H1 (cell line): ENCODE measurements around the gene SOX12. TPM values are rescaled to one million over a fixed set of nuclear protein-coding genes. Genes with fewer than 3 reads are reported as not detected.
A peak's percentile ranks its signal among the peaks of the same experiment; 100 is the strongest.

ENCODE experiments used
- CTCF ChIA-PET: fragments of 300-600 bp; sonication (Branson Sonifier 250); formaldehyde crosslinking; loops from one replicate; lab custom pipeline; 2021; ENCODE audit not compliant: partially characterized antibody; lab: Charles Lee
- POLR2A ChIA-PET: fragments of 300-600 bp; sonication (Branson Sonifier 250); formaldehyde crosslinking; loops from one replicate; lab custom pipeline; 2021; ENCODE audit warnings: inconsistent platforms; ENCODE audit not compliant: partially characterized antibody; lab: Charles Lee
- DNase-seq, 2 experiments: peaks; one replicate each; pipeline versions ENCODE4 v3.0.0 to v3.0.0-alpha.2; 2010 to 2022; ENCODE audit warnings: low spot score in 2 of 2, low read depth in 1 of 2, mixed read lengths in 1 of 2
- FAIRE-seq: peaks from 2 replicates; lab custom pipeline; 2011; peaks lifted over from hg19 to GRCh38; lab: Jason Lieb, UNC
- H2AFZ ChIP-seq: 2 replicates; pipeline ENCODE4 v1.8.1; 2012; ENCODE audit warnings: low read length, inconsistent platforms
- H2AK5ac ChIP-seq: 2 replicates; pipeline ENCODE4 v1.6.1; 2013; ENCODE audit warnings: low read depth, low read length
- H2BK120ac ChIP-seq: replicated peaks from 2 replicates; pipeline ENCODE3; 2013; ENCODE audit warnings: low read depth, low read length, inconsistent platforms
- H2BK12ac ChIP-seq: 2 replicates; pipeline ENCODE4 v1.6.1; 2013; ENCODE audit warnings: low read depth, low read length
- H2BK15ac ChIP-seq: 2 replicates; pipeline ENCODE4 v1.6.1; 2013; ENCODE audit warnings: low read length
- H2BK20ac ChIP-seq: 2 replicates; pipeline ENCODE4 v1.6.1; 2013; ENCODE audit warnings: low read length
- H2BK5ac ChIP-seq: 2 replicates; pipeline ENCODE4 v1.6.1; 2013; ENCODE audit warnings: low read depth, low read length
- H3K14ac ChIP-seq: 2 replicates; pipeline ENCODE4 v1.6.1; 2013; ENCODE audit warnings: inconsistent platforms; ENCODE audit not compliant: insufficient read length
- H3K18ac ChIP-seq: 2 replicates; pipeline ENCODE4 v1.6.1; 2013; ENCODE audit warnings: low read length; ENCODE audit errors: extremely low read depth
- H3K23ac ChIP-seq: 2 replicates; pipeline ENCODE4 v1.6.1; 2013; ENCODE audit warnings: inconsistent platforms; ENCODE audit not compliant: insufficient read length
- H3K23me2 ChIP-seq: 2 replicates; pipeline ENCODE4 v1.6.1; 2013; ENCODE audit warnings: low read depth, low read length
- H3K27ac ChIP-seq: 2 replicates; pipeline ENCODE4 v1.6.1; 2011; ENCODE audit warnings: low read depth, low read length, inconsistent platforms
- H3K27me3 ChIP-seq, 4 experiments: replicated peaks in 1 of 4; 1 replicate in 1 of 4; 2 replicates in 3 of 4; pipeline versions ENCODE4 v1.6.1 to v1.8.1; 2011 to 2013; ENCODE audit warnings: low read length in 3 of 4, mild to moderate bottlenecking in 3 of 4, inconsistent platforms in 2 of 4, mixed read lengths in 2 of 4, moderate library complexity in 1 of 4; ENCODE audit not compliant: control insufficient read depth in 3 of 4, insufficient read depth in 3 of 4; ENCODE audit errors: extremely low read depth in 1 of 4
- H3K36me3 ChIP-seq, 4 experiments: 2 replicates each; pipeline versions ENCODE4 v1.6.1 to v1.8.1; 2011 to 2013; ENCODE audit warnings: mild to moderate bottlenecking in 4 of 4, low read length in 3 of 4, moderate library complexity in 2 of 4, control low read depth in 1 of 4, inconsistent platforms in 1 of 4; ENCODE audit not compliant: insufficient read depth in 4 of 4, control insufficient read depth in 2 of 4
- H3K4ac ChIP-seq: replicated peaks from 2 replicates; pipeline ENCODE3; 2013; ENCODE audit warnings: low read length, low read depth, mixed read lengths, inconsistent platforms; ENCODE audit not compliant: insufficient read length
- H3K4me1 ChIP-seq, 4 experiments: replicated peaks in 1 of 4; 1 replicate in 1 of 4; 2 replicates in 3 of 4; pipeline versions ENCODE4 v1.6.1 to v1.8.1; 2011 to 2013; ENCODE audit warnings: low read length in 3 of 4, inconsistent platforms in 2 of 4, mixed read lengths in 1 of 4; ENCODE audit not compliant: insufficient read depth in 4 of 4, control insufficient read depth in 3 of 4
- H3K4me2 ChIP-seq, 2 experiments: 2 replicates each; pipeline versions ENCODE4 v1.6.1 to v1.8.1; 2011 to 2013; ENCODE audit warnings: low read depth in 2 of 2, low read length in 2 of 2, control low read depth in 1 of 2, inconsistent platforms in 1 of 2, mild to moderate bottlenecking in 1 of 2; ENCODE audit not compliant: insufficient read depth in 1 of 2
- H3K4me3 ChIP-seq, 4 experiments: fragments of 200-600, 300-600 bp in 1 of 4; sonication (generic), shearing (Covaris generic), sonication (Bioruptor Twin) in 1 of 4; 2 replicates each; pipeline versions ENCODE4 v1.5.1 to v1.8.1; 2011 to 2016; ENCODE audit warnings: low read length in 4 of 4, low read depth in 3 of 4, control low read depth in 2 of 4, inconsistent platforms in 2 of 4, mild to moderate bottlenecking in 2 of 4, mixed read lengths in 1 of 4, moderate library complexity in 1 of 4; ENCODE audit not compliant: insufficient read depth in 2 of 4; ENCODE audit errors: extremely low read depth in 1 of 4
- H3K56ac ChIP-seq: replicated peaks from 2 replicates; pipeline ENCODE3; 2013; ENCODE audit warnings: low read depth, mild to moderate bottlenecking, mixed read lengths, low read length, inconsistent platforms; ENCODE audit not compliant: insufficient read length
- H3K79me1 ChIP-seq: 2 replicates; pipeline ENCODE4 v1.6.1; 2013; ENCODE audit warnings: low read depth, low read length, control low read depth
- H3K79me2 ChIP-seq, 2 experiments: 2 replicates each; pipeline versions ENCODE4 v1.6.1 to v1.8.1; 2012 to 2013; ENCODE audit warnings: low read length in 2 of 2, mild to moderate bottlenecking in 2 of 2, inconsistent platforms in 1 of 2; ENCODE audit not compliant: insufficient read depth in 2 of 2, control insufficient read depth in 1 of 2
- H3K9ac ChIP-seq, 4 experiments: replicated peaks in 1 of 4; 1 replicate in 1 of 4; 2 replicates in 3 of 4; pipeline versions ENCODE4 v1.6.1 to v1.8.1; 2011 to 2013; ENCODE audit warnings: low read depth in 3 of 4, low read length in 3 of 4, control low read depth in 2 of 4, mild to moderate bottlenecking in 2 of 4, moderate library complexity in 2 of 4, inconsistent platforms in 1 of 4; ENCODE audit errors: extremely low read depth in 1 of 4
- H3K9me3 ChIP-seq, 2 experiments: 2 replicates each; pipeline versions ENCODE4 v1.6.1 to v1.8.1; 2012 to 2013; ENCODE audit warnings: mild to moderate bottlenecking in 2 of 2, moderate library complexity in 2 of 2, control low read depth in 1 of 2, inconsistent platforms in 1 of 2, low read depth in 1 of 2, low read length in 1 of 2, mixed read lengths in 1 of 2; ENCODE audit not compliant: insufficient read depth in 2 of 2
- H4K20me1 ChIP-seq, 2 experiments: replicated peaks in 1 of 2; 2 replicates each; pipeline versions ENCODE3 to v1.8.1; 2011 to 2013; ENCODE audit warnings: inconsistent platforms in 2 of 2, low read length in 2 of 2, mild to moderate bottlenecking in 1 of 2; ENCODE audit not compliant: insufficient read depth in 2 of 2, control insufficient read depth in 1 of 2
- H4K5ac ChIP-seq: 2 replicates; pipeline ENCODE4 v1.6.1; 2013; ENCODE audit warnings: low read length, low read depth, mixed read lengths, inconsistent platforms; ENCODE audit not compliant: insufficient read length
- H4K8ac ChIP-seq: 2 replicates; pipeline ENCODE4 v1.8.0; 2013; ENCODE audit warnings: mild to moderate bottlenecking, moderate library complexity, low read length, inconsistent platforms; ENCODE audit not compliant: insufficient read depth; ENCODE audit errors: extremely low read depth
- H4K91ac ChIP-seq: replicated peaks from 2 replicates; pipeline ENCODE3; 2013; ENCODE audit warnings: low read length, mixed read lengths, inconsistent platforms; ENCODE audit not compliant: insufficient read length
- ASH2L ChIP-seq: fragments of 200-600, 300-600 bp; sonication (generic); IDR thresholded peaks from one replicate; pipeline ENCODE4 v1.7.1; 2017; ENCODE audit warnings: low read length
- CBX8 ChIP-seq: fragments of 300-800, 300-1000 bp; sonication (generic); IDR thresholded peaks from 2 replicates; pipeline ENCODE4 v1.7.1; 2016; ENCODE audit warnings: low read depth, low read length, borderline replicate concordance
- CREB1 ChIP-seq: IDR thresholded peaks from 2 replicates; pipeline ENCODE4 v1.6.1; 2012; ENCODE audit warnings: inconsistent platforms
- CTCF ChIP-seq, 3 experiments: IDR thresholded peaks; 1 replicate in 2 of 3; 2 replicates in 1 of 3; pipeline versions ENCODE4 v1.5.1 to v1.6.1; 2011; ENCODE audit warnings: low read length in 3 of 3, mild to moderate bottlenecking in 3 of 3, inconsistent platforms in 2 of 3, low read depth in 1 of 3, moderate library complexity in 1 of 3; ENCODE audit not compliant: insufficient read depth in 1 of 3; ENCODE audit errors: control extremely low read depth in 1 of 3
- FOSL1 ChIP-seq: IDR thresholded peaks from 2 replicates; pipeline ENCODE4 v1.6.1; 2011; ENCODE audit warnings: mild to moderate bottlenecking, low read depth, low read length, moderate library complexity; ENCODE audit not compliant: insufficient read depth
- JUND ChIP-seq: IDR thresholded peaks from 2 replicates; pipeline ENCODE4 v1.6.1; 2011; ENCODE audit warnings: mild to moderate bottlenecking, improper control_type of control experiment, low read length
- SIN3A ChIP-seq, 2 experiments: IDR thresholded peaks in 1 of 2; conservative IDR thresholded peaks in 1 of 2; 2 replicates each; pipeline ENCODE4 v1.6.1; 2011 to 2012; ENCODE audit warnings: low read length in 2 of 2, improper control_type of control experiment in 1 of 2, low read depth in 1 of 2, mild to moderate bottlenecking in 1 of 2
- SIX5 ChIP-seq: IDR thresholded peaks from 2 replicates; pipeline ENCODE4 v1.6.1; 2011; ENCODE audit warnings: mild to moderate bottlenecking, low read depth, low read length
- WGBS, 2 experiments: shearing (Covaris generic) in 1 of 2; methylation state at CpG; one replicate each; pipeline versions ENCODE4 v1.1.6 to v1.1.7; 2013 to 2015; ENCODE audit warnings: low lambda C conversion rate in 2 of 2, mixed read lengths in 2 of 2, inconsistent platforms in 1 of 2, low coverage in 1 of 2, missing lambda C conversion rate in 1 of 2; ENCODE audit not compliant: insufficient replicate concordance in 2 of 2, insufficient coverage in 1 of 2, insufficient read length in 1 of 2; ENCODE audit errors: extremely low coverage in 1 of 2, missing lambda C conversion rate in 1 of 2; 5-methylcytosine and 5-hydroxymethylcytosine counted together
- polyA plus RNA-seq, 7 experiments: library from polyadenylated mRNA; depleted of rRNA in 3 of 7; stranded (reverse) in 5 of 7; unstranded in 2 of 7; fragments of >200 nt in 5 of 7; fragments of 200-250 nt in 2 of 7; gene quantifications; 1 replicate in 5 of 7; 2 replicates in 1 of 7; 4 replicates in 1 of 7; pipeline versions ENCODE4 v1.2.1 to v1.2.3, GENCODE V29; 2011 to 2013; ENCODE audit warnings: missing spikeins in 2 of 7, mixed read lengths in 2 of 7
- total RNA-seq: library from RNA; stranded (reverse); fragmentation: NEBNext Ultra II Directional; extraction: Animal tissue kit (Norgen Biotek cat#: 25700); gene quantifications from 2 replicates; pipeline ENCODE4 v1.2.1, GENCODE V29; 2021
- TF ChIP-seq, protein P1 (sequence below): IDR thresholded peaks from 2 replicates; pipeline ENCODE4 v1.6.1; 2011; ENCODE audit warnings: low read depth, mild to moderate bottlenecking, low read length; ENCODE audit not compliant: insufficient read depth

Gene SOX12
- total and polyA plus RNA-seq, 2 of the 8 experiments (the other 6 are each of a cell fraction or from before 2014, with no cell fraction given) = 6.4 to 63.0 TPM

DNA sequence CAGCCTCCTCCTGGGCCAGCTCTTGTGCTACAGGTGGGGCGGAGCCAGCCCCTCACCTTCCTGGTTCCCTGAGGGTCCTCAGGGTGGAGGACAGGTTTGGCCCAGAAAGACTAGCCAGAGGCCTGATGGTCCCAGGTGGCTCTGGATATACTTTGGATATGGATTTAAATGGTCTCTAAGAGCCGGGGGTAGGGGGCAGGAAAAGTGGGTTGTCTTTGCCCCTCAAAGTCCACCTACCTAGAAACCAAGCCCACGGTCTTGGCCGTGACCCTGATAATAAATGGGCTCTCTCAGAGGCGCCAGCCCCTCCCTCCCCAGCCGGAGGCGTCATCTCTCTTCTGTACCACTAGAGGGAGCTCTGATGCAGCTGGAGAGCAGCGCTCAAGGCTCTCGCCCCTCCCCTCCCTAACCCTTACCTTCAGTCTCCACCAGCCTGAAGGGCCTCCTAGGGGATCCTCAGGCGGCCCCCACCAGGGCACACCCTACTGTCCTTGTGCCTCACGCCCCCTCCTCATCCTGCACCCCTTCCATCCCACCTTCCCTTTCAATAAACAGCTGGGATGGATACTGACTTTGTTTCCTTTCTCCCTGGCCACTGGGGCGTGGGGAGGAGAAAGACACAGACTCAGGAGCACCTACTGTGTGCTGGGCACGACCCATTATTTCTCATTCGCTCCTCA is 29.1 kb downstream of the SOX12 start:
- Histone ChIP-seq H2BK12ac (no peak overlapping the region), H3K79me2 (no peaks in the 10 kb centered on the region), H4K20me1 (no peaks in the 10 kb centered on the region), H2BK20ac (no peak overlapping the region), H2BK120ac (no peak overlapping the region), H3K4me3 (no peak overlapping the region), H3K56ac (no peak overlapping the region), H3K27me3 (no peaks in the 10 kb centered on the region), H3K9me3 (no peaks in the 10 kb centered on the region), H3K4ac (no peak overlapping the region), H2AFZ (no peak overlapping the region), H3K4me1 (peaks cover 0 to under 1% (median 0%) of the 10 kb centered on the region in 4 experiments; a peak in 1 of 7 replicates), H4K8ac (no peak overlapping the region), H3K14ac (no peak overlapping the region), H3K27ac (no peak overlapping the region), H3K79me1 (no peaks in the 10 kb centered on the region), H3K23me2 (no peaks in the 10 kb centered on the region), H3K4me2 (no peak overlapping the region), H3K18ac (no peak overlapping the region; the same call in 1 of the 2 replicates), H2BK5ac (no peak overlapping the region), H4K5ac (no peak overlapping the region), H3K23ac (no peak overlapping the region), H4K91ac (no peak overlapping the region), H3K36me3 (no peaks in the 10 kb centered on the region), H2AK5ac (no peak overlapping the region), H2BK15ac (no peak overlapping the region), H3K9ac (no peak overlapping the region)
- DNase-seq (peak in 1 of 2 experiments; percentile 92), FAIRE-seq (peak; percentile 78)
- ChIA-PET CTCF (interaction anchor here (0.6 to 4.7 kb wide), 33 partner anchors 8 to 219 kb away, joined by 3 to 52 read pairs (median 4); partner anchors contain the start of gene TRIB3), POLR2A (interaction anchor here (0.7 to 3.0 kb wide), 15 partner anchors 9 to 123 kb away, joined by 3 to 13 read pairs (median 3); partner anchors contain the start of genes SOX12, TBC1D20 and TRIB3)
- WGBS, 2 experiments = 26% methylated on average over 12 of the region's 14 CpGs; no CpG with 5 or more reads in 1 of the 2 experiments
- TF ChIP-seq, protein P1, sequence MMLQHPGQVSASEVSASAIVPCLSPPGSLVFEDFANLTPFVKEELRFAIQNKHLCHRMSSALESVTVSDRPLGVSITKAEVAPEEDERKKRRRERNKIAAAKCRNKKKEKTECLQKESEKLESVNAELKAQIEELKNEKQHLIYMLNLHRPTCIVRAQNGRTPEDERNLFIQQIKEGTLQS = no peak
- TF ChIP-seq CBX8 (no peak), FOSL1 (no peak), CREB1 (peak; percentile 72), CTCF (IDR thresholded peaks at IDR 0.05; ENCODE audit: control extremely low read depth in 1 of 3, insufficient read depth in 1 of 3, low read depth in 1 of 3, low read length in 3 of 3) (peak; percentile 87 to 98 (median 96)), ASH2L (no peak), SIN3A (conservative IDR thresholded peaks at IDR 0.05 in 1 of 2, IDR thresholded peaks at IDR 0.05 in 1 of 2; ENCODE audit: low read depth in 1 of 2, low read length in 2 of 2) (peak in 1 of 2 experiments; percentile 62; a peak in 2 of 4 replicates), SIX5 (no peak), JUND (0 out of 2 replicates have a peak, but pooled peaks have one; percentile 54)
